GM18507 (cell line): ENCODE measurements around the gene WIPF2.

ENCODE experiments used
- DNase-seq: peaks from one replicate; pipeline ENCODE4 v3.0.0; 2011; ENCODE audit warnings: low read depth; ENCODE audit not compliant: insufficient read length; ENCODE audit errors: extremely low spot score
- FAIRE-seq: peaks from 2 replicates; lab custom pipeline; 2011; peaks lifted over from hg19 to GRCh38; lab: Jason Lieb, UNC

WIPF2 gene

DNA sequence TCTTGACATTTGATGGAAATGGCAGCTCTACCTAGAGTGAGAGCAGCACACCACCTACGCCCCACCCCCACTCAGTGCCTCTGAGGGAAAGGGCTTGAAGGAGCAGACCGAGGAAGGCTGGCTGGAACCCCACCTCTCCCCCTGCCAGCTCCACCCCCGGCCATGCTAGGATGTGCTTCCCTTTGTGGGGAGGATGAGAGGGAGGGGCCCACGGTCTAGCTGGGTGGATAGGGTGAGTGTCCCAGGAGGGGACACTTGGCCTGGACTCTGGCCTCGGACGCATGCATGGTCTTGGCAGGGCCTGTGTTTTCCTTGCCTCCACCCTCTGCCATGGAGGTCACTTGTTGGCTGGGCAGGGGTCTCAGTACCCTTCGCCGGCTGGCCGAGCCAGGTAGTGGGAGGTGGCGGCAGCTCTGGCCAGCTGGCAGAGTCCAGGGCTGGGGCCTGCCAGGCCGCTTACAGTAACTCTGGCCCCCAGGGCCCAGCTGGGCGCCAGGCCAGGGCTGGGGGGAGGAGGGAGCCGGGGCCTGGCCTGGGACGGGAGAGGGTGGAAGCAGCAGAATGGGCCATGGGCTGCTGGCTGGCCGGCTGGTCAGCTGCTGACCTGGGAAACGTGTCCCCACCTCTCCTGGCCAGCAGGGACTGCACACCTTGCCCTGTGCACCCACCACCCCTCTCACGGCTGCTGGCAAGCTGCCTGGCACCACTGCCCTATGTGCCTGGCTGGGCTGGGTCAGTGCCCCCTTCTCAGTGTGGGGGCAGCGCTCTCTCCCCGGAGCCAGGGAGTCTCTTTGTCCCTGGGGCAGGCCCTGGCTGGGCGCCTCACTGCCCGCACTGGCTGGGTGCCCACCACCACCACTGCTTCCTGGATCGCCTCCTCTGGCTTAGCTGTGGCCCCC is 112.9 kb downstream of the WIPF2 start:
- FAIRE-seq: no peak
- DNase-seq: no peak
